GM21723 (cell line): Measurements from ENCODE around the gene SULT2B1.
"Not testable (repeated sequence)": the region's sequence is repeated elsewhere in the genome, so short reads cannot be mapped to it uniquely, and the experiment has no call there.

Experiments used
- ATAC-seq: cut with Tn5 transposase; IDR thresholded peaks from one replicate; pipeline ENCODE4 v1.9.1; 2021; ENCODE audit warnings: mild to moderate bottlenecking, moderate library complexity; ENCODE audit not compliant: unreplicated experiment

SULT2B1 gene

DNA sequence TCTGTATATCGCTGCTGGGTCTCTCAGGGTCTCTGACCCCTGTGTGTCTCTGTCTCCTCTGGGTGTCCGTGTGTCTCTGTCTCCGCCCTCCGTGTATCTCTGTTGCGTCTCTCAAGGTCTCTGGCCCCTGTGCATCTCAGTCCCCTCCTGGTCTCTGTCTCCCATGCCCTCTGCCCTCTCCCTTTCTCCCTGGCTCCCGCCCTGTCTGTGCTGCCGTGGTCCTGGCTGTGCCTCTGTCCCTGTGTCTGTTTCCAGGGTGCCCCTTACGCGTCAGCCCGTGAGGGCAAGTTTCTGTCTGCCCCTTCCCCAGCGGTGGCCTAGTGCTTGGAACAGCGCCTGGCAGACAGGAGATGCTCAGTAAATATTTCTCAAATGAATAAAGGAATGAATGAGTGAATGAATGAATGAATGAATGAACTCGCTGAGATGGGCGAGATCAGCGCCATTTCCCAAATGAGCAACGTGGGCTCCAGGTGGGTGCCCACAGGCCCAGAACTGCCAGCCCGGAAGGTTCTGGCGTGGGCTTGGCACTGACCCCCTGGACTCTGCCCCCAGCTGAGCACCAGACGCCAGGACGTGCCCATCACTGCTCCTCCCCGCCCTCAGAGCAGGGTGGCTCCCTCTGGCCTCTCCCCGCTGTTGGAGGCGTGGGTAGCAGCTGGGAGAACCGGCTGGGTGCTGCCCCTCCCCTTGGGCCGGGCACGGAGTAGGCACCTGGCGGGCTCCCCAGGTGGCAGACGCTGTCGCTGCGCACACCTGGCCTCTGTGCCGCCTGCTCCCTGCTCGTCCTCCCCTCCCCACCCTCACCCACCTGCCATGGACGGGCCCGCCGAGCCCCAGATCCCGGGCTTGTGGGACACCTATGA is at the start of gene SULT2B1:
Gene SULT2B1 (plus strand): TSS at position 736 of the 866 bp plus-strand sequence. CDS start 81 bp downstream, at position 817.
- no peak for ATAC-seq

DNA sequence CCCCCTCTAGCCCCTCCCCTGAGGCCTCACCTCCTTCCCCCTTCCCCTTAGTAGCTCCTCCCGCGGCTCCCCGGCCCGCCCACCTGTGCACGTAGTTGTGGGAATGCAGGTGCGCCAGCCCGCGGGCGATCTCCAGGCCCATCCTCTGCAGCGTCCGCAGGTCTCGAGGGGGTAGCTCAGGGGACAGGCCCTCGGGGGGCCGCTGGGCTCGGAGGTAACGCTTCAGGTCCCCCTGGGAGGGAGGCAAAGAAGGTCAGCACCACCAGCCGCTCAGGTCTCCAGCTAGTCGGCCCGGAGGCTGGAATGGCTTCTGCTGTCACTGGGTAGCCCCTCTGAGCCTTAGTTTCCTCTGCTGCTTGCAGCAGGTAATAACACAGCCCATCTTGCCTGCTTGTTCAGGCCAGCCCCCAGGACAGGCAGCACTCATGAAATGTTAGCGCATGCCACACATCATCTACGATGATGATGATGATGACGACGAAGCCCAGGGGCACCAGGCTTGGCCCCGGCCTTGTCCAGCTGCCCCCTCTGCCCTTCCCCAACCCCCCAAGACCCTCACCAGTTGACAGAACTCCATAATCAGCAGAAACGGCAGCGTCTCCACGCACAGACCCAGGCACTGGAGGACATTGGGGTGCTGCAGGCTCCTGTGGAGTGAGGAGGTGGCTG is 49.5 kb upstream of the SULT2B1 start:
- ATAC-seq: no peak

DNA sequence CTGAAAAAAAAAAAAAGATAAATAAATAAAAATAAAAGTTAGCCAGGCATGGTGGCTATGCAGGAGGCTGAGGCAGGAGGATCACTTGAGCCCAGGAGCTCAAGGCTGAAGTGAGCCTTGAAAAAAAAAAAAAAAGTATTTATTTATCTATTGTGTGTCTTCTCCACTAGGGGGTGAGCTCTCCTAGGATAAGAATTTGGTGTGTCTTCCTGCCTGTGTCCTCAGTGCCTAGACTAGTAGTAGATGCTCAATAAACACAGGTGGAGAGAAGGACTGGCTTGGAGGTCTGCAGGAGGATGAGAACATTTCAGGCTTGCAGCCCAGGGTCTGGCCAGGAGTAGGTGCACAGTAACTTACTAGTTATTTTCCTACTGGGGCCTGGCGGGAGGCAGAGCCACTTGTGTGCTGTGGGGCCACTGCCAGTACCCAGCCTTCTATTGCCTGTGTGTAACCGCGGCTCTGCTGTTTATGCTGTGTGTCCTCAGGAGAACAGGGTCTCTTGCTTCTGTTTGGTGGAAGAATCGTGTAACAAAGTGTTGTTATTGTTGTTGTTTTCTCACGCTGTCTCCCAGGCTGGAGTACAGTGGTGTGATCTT is 45.7 kb upstream of the SULT2B1 start:
- no peak for ATAC-seq

DNA sequence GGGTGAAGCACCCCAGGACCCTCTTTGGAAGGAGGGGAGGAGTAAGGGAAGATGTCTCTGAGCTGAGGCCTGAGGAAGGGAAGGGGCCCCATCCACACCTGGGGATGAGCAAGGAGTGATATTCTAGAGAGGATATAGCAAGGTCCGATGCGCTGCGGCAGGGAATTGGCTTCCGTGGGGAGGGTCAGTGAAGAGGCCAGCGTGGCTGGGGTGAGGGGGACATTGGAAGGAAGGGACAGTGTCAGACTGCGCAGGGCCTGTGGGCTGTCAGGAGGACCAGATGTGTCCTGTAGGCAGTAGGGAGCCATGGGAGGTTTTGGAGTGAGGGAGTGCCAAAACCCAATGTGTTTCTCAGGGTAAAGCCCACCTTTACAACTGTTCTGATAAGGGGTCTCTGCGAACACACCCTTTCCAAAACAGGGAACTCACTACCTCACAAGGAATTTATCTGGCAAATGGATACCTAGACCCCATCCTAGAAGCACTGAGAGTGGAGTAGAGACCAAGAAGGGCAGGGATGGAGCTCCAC is 44.0 kb upstream of the SULT2B1 start:
- no peak for ATAC-seq

DNA sequence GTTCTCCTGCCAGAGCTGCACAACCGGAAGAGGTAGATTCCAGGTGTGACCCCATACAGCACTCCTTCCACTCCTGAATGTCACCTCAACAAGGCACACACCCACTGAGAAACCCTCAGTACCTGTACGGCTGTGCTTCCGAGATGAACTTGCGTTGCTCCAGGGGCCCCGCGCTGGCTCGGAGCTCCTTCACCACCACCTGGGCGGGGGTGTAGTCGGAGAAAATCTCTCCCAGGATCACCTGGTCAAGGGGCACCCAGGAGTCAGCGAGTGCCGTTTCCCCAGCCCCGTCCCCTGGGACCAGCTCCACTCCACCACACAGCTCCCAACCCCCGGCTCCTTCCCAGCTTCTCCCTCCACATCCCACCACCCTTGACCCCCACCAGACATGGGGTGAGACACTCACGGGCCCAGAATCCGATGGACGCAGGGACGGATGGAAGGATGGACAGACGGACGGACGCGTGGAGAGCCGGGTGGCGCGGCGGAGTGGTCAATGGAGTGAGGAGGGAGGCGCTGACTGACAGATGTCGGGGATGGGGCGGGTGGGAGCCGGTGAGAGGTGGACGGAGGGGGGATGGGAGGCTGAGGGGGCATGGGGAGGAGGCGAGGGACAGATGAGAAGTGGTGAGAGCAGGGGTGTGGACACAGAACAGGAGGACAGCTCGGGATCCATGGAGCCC is 43.1 kb upstream of the SULT2B1 start:
- no peak for ATAC-seq

DNA sequence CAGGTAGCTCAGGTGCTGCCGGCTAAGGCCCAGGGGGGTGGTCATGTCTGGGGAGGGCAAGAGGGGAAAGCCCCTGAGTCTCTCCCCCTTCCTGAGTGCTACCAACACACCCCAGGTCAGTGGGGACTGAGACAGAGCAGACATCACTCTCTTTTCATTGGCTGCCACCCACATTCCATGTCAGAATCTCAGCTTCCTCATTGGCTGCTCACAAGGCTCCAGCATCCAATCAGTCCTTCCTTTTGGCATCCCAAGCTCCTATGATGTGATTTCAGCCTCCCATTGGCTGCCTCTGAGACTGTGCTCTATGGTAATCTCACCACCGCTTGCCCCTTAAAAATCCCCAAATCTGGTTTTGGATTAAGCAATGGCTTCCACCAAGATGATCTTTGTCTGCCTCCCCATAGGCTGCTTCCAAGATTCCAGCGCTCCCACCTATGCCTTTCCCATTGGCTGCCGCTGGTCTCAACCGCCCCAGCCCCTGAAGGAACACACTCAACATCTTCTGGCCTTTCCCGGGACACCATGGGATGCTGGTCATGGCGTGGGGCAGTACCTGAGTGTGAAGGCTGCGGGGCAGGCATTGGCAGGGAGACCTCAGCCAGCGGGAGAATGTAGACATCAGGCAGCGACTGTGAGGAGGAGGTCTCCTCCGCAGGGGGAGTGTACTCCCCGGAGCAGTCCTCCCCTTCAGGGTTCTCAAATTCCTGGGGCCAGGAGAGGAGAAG is 42.3 kb upstream of the SULT2B1 start:
- no peak for ATAC-seq

DNA sequence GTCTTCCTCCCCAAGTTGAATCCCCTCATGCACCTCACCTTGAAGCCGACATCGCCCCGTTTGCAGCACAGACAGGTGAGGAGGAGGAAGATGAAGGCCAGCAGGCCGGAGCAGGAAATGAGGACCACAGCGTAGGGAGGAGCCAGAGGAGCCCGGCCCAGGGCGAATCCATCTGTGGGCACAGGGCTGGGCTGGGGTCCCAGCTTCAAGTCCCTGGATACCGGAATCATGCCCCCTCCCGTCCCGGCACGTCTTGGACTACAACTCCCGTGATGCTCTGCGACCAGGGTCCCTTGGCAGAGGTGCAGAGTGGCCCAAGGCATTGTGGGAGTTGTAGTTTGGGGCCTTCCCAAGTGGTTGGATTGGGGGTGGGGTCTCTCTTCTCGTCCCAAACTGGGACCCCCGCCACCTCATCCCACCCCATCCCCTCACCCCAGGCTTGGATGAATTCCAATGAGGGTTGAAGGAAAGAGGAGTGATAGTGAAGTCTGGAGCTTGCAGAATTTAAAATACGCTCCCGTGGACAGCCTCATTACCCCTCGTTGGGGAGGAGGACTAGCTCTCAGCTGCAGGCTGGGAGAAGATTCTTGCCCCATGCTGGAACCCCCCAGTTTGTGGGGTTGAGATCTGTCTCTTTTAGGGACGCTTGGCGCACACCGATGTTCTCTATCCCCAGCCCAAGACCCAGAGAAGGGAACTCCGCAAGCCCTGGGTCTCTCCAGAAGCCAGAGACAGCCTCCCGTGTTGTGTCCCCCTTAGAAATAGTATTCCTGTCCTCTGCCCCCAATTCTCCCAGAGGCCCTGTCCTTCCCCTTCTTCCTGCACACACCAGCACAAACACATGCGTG is 41.3 kb upstream of the SULT2B1 start:
- no peak for ATAC-seq

DNA sequence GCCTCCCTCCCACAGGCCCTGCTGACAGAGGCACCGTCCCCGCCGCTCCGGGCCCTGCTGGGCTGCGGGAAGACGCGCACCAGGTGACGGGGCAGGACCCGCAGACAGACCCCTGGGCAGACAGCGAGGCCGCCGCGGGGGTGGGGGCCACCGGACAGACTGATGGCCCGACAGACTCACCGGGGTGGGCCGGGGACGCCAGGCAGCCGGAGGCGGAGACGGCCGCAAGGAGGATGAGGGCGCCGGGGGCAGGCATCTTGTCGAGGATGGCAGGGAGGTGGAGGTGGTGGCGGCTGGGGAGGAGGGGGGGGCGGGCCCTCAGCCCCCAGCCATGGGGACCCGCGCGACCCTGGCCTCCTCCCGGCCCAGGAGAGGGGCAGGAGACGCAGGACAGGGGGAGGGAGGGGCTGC is 40.6 kb upstream of the SULT2B1 start:
- no peak for ATAC-seq

DNA sequence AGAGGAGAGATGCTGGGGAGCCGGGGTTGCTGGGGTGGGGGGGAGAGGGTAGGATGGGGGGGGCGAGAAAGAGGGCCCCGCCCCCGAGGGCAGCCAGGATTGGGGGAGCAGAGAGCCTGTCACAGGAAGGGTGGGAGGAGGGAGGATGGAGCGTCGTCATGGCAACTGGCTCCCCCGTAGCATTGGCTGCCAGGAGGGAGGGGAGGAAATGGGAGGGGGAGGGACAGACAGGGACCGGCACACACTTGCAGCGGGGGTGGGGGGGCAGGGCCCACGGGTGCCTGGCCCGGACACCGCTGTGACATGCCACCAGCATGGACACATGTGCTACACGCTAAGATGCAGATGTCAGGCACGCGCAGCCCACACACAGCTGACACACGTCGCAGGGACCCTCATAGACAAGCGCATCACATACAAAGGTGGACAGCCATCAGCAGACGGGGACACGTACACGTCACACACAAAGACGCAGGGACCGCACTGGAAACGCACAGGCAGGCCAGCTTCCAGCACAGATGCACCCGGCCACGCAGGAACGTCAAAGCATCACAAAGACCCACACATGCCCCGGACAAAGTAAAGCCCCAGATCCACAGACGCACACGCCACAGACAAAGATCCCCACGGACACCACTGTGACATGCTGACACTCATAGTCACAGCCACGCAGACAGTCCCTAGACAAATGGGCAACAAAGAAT is 40.0 kb upstream of the SULT2B1 start, which contains the start of gene LMTK3:
Gene LMTK3 (minus strand): TSS at position 36 of the 704 bp plus-strand sequence. CDS start 259 bp downstream, outside the sequence.
- no peak for ATAC-seq

DNA sequence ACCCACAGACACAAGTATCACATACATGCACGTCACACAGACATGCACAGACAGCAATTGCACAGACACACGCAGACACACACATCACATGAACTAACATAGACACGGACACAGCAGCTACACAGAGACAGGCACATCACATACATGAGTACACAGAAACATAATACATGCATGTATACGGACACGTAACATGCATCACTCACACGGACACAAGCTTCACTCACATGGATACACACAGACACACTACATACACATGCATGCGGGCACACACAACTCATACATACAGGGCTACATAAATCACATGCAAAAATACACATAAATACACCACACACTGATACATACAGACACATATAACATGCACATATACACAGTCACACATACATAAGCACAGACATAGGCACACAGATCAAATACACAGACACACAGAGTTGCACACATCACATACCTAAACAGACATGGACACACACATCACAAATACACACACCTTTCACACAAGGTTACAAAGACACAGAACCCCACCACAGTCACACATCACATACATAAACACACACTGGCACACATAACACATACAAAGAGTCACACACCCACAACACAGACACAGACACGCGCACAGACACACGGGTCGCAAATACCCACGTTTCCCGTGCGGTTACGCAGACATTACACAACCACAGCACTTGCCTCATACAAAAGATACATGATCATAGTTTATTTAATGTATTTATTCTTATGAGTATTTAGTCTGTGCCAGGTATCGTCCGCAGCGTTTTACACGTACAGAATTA is 39.3 kb upstream of the SULT2B1 start:
- ATAC-seq: no peak

DNA sequence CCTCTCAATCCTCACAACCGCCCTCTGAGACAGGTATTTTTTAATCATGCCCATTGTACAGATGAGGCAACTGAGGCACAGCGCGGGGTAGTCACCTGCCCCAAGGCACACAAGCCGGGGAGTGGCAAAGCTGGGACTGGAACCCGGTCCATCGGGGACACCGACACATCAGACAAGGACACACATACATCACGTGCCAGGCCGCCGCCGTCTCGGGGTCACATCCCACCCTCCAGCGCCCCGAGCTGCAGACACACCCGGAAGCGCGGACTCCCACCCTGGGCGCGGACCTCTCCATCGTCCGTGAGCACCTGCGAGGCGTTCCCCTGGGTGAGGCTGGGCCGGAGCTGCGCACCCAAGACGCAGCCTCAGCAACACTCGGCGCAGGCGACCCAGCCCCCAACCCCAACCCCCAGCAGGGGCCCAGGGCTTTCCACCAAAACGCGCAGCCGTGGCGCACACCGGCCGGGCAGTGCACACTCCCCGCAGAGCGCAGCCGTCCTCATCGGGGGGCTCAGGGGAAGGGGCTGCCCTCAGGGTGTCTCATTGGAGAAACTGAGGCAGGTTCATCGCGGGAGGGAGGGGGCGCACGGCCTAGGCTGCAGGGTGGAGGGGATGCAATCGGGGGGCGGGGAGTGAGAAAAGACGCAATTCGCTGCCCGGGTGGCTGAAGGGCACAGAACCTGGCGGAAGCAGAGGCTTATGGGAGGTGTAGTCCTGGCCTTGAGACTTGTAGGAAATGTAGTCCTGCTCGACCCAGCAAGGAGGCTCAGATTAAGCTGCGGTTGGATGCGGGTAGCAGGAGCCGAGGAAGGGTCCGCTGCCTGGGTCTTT is 38.5 kb upstream of the SULT2B1 start:
- ATAC-seq: no peak

DNA sequence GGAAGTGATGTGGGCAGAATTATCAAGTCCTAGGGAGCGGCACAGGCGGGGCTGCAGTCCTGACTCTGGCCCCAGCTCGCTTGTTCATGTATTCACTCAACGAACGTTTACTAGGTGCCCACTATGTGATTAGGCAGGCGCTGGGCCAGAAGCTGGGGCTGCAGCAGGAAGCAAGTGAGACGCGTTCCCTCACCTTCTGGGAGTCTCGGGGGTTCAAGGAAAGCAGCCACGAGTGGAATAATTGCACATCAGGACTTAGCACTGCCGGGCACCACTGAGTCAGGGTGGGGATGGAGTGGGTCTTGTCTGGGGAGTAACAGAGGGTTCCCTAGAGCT is 37.9 kb upstream of the SULT2B1 start:
- ATAC-seq: no peak

DNA sequence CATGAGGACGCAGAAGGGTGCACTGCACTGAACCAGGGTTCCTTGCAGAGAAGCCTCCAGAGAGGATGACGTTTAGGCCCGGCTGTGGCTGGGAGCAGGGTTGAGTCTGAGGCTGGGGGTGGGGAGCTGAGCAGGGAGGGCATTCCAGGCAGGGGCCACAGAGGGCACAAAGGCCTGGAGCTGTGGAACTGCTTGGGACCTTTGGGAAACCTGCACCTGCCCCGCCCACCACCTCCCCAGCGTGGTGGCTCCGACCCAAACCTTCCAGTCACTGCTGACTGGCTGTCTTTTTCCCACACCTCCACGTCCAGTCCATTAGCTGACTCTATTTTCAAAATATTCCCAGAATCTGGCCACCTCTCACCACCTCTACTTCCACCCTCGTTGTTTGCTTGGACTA is 35.4 kb upstream of the SULT2B1 start:
- ATAC-seq: no peak

DNA sequence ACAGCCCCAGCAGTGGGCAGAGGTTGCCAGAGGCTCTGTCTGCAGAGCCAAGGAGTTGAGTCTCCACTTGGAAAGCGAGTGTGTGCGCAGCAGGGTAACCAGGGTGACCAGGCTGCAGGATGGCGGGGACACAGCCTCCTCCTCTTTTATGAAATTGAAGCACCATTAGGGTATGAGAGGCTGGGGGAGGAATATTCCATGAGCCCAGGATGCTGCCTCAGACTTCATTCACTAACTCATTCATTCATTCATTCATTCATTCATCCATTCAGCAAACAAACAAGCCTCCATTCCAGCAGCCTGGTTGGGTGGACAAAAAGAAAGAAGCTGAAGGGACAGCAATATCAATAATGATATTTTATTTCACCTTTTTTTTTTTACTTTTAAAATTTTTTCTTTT is 33.8 kb upstream of the SULT2B1 start:
- ATAC-seq: no peak

DNA sequence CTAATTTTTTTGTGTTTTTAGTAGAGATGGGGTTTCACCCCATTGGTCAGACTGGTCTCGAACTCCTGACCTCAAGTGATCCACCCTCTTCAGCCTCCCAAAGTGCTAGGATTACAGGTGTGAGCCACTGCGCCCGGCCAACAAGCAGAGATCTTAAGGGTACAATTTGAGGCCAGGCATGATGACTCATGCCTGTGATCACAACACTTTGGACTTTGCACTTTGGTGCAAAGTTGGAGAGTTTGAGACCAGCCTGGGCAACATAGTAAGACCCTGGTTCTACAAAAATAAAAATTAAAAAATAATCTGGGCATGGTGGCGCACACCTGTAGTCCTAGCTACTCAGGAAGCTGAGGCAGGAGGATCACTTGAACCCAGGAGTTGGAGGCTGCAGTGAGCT is 32.5 kb upstream of the SULT2B1 start:
- ATAC-seq: not testable (repeated sequence)

DNA sequence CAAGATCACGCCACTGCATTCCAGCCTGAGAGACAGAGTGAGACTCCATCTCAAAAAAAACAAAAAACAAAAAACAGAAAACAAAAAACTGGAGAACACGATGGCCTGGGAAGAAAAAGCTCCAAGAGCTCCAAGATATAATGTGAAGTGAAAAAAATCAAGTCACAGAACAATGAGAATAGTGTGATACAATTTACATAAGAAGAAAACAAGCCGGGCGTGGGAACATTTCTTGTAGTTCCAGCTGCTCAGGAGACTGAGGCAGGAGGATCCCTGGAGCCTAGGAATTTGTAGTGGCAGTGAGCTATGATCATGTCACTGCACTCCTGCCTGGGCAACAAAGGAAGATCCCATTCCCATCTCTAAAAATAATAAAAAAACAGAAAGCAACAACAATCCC is 31.8 kb upstream of the SULT2B1 start:
- ATAC-seq: no peak

DNA sequence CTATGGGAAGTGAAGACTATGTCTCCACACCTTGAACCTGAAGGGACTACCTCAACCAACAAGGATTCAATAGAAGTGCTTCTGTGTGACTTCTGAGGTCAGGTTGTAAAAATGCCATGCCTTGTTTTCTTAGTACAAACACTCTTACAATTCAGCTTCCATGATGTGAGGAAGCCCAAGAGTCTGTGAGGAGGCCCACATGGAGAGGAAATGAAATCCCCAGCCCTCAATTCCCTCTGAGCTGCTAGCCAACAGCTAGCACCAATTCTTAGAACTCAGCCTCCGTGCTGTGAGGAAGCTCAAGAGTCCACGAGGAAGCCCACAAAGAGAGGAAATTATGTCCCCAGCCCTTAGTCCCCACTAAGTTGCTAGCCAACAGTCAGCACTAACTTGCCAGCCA is 27.8 kb upstream of the SULT2B1 start:
- ATAC-seq: no peak
